EH (cell line): ENCODE data around the gene MAN2B2.
"Not testable (repeated sequence)": the region's sequence is repeated elsewhere in the genome, so short reads cannot be mapped to it uniquely, and the experiment has no call there.

Experiments used
- DNase-seq: peaks from one replicate; pipeline ENCODE4 v3.0.0-alpha.2; 2015; ENCODE audit warnings: low read depth

MAN2B2 gene

DNA sequence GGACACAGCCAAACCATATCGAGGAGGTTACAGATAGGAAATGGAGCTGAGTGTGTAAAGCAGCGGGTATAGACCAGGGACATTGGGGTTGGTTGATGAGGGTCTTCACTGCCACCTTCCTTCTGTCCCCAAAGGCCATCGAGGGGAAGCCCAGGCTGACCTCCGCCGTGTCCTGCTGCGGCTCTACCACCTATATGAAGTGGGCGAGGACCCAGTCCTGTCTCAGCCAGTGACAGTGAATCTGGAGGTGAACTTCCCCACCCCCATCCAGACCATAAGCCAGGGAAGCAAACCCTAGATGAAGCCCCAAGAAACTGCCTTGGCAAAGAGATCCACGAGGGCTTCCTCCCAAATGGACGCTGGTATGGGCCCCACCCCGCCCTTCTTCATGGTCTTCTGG lies 42.3 kb downstream of the MAN2B2 start:
- DNase-seq: no peak

DNA sequence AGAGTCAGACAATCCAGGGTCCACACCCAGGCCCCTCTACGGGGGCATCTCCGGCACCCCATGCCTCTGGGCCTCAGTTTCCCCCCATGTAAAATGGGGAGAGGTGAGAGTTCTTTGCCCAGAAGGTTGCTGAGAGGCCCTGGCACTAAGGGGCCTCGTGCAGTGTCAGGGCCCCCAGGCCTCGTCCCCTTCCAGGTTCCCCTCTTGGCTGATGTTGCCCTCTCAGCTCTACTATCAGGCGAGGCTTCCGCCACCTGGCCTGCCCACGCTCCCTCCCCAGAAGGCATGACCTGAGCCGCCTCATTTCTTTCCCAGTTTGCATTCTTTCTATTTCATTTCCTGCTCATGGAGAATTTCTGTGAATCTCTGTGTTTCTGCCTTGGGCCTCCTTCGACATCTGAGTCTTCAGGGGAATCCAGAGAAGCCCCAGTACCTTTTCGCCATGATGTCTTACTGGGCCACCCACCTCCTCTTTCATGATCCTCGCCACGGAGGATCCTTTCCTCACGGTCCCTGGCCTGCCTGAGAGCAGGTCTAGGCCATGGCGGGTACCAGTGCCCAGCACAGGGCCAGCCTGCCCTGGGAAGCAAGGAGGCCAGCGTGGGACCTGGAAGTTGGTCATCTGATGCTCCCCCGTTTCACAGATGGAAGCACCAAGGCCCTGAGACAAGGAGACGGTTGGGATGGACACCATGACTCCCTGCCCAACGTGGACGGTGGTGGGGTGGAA lies 43.6 kb downstream of the MAN2B2 start:
- no peak for DNase-seq

DNA sequence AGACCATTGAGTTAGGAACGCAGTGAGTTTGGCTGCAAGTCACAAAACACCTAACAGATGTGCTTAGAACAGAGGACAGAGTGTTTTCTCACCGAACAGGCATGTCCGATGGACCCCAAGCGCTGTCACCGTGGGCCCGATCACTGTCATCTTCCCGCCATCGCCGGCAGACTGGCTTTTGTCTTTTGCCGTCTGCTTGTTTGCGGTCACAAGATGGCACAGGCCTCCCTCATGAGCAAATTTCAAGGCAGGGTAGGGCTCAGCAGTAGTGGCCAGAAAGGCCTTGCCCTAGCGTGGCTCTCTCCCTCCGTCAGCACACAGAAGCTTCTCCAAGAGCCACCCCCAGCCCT lies 44.1 kb downstream of the MAN2B2 start:
- DNase-seq: no peak

DNA sequence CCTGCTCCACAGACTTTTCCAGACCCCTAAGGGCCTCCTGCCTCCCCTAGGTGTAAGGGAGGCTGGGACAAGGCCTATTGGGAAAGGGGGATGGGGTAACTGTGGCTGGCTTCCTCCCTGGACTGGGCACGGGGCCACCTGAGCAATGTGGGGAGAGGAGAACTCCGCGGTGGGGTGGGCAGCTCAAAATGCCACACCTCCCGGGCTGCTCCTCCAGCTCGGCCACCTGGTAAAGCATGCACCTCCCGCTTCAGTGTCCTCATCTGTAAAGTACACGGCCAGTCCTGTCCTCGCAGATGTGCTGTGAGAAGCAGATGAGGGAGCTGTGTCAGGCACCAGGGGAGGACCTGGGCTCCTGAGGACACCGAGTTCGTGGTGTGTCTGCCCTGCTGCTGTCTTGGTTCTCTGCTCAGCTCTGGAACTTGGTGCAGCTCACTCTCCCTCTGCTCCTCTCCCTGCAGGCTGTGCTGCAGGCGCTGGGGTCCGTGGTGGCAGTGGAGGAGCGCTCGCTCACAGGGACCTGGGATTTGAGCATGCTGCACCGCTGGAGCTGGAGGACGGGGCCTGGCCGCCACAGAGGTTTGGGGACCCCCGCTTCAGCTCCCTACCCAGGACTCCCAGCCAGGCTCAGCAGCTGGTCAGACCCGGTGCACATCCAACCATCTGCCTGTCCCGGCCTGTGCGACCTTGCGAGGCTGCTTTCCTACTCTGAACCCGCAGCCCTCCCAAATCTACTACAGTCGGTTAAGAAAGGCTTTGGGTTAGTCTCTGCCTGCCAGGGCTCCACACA lies 44.7 kb downstream of the MAN2B2 start:
- DNase-seq: no peak

DNA sequence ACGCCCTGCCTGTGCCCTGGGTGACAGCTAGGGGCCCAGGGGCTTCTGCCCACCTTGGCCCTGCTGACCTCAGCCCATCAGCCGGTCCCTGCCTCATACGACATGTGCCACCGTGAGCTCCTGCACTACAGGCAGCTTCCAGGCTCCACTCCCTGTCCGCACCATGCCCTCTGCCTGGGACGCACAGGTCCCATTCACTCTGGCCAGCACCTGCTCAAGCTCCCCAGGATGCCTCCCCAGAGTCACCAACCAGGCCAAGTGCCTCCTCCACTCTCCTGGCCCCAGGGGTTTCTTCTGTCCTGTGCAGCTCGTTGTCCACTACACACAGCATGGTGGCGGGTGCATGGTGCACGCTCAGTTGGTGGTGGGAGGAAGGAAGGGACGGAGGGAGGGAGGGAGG lies 45.3 kb downstream of the MAN2B2 start:
- no peak for DNase-seq

DNA sequence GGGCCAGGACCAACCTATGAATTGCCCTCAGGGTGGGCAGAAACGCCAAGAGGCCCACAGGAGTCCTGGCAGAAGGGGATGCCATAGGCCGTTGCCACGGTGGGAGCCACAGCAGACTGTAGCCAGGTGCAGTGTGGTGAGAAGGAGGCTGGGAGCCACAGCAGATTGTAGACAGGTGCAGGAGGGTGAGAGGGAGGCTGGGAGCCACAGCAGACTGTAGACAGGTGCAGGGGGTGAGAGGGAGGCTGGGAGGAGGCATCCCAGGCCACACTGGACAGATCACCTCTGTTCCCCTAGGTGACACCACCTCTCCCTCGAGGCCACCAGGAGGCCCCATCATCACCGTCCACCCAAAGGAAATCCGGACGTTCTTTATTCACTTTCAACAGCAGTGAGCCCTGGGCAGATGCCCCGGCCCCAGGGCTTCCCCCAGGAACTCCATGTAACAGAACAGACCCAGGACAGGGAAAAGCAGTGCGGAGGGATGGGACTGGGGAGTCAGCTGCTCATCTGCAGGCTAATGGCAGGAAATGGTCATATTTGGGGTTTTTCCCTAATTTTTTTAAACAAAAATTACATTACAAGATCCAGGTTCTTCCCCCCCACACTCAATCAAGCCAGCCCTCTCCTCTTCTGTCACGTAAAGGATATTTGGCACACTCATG lies 46.0 kb downstream of the MAN2B2 start:
- no peak for DNase-seq

DNA sequence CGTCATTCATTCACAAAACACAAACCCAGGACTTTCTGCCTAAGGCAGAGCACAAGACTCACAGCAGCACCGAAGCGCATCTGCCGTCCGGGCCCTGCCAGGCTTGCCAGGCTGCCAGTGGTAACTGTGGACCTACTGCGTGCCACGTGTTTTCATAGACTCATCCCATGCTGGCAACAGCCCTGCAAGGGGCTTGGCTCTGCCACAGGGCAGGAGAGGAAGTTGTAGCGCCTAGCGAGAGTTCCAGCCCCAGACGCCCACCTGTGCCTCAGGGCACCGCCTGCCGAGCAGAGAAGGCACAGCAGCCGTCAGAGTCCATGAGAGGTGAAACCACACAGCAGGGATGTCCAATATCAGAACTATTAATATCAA lies 46.6 kb downstream of the MAN2B2 start:
- no peak for DNase-seq

DNA sequence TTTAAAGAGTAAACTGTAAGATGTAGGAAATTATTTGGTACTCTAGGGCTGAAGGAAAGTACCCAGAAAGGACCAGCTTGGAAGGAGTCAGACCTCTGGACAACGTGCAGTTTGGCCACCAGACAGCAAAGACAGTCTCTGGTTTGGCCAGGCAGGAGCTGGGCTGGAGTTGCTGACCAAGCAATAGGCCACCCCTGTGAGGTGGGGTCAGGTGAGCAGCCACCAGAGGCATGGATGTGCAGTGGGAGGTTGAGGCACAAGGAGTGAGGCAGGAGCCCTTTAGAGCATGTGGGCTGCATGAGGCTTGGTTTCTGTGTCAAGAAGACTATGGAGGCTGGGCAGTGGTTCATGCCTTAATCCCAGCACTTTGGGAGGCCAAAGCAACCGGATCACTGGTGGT lies 47.8 kb downstream of the MAN2B2 start:
- DNase-seq: no peak

DNA sequence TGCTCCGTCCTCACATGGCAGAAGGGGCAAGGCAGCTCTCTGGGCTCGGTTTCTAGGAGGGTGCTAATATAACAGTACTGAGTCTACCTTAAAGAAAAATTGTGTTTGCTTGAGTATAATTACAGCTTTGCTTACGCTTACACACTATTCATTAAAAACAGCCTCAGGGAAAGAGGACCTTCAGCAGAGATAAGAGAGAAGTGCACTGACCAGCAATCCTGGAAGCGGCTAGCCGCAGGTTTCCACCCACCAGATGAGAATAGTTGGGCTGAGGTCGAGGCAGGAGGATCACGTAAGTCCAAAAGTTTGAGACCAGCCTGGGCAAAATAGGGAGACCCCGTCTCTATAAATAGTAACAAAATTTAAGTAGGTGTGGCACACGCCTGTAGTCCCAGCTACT lies 50.3 kb downstream of the MAN2B2 start:
- no peak for DNase-seq

DNA sequence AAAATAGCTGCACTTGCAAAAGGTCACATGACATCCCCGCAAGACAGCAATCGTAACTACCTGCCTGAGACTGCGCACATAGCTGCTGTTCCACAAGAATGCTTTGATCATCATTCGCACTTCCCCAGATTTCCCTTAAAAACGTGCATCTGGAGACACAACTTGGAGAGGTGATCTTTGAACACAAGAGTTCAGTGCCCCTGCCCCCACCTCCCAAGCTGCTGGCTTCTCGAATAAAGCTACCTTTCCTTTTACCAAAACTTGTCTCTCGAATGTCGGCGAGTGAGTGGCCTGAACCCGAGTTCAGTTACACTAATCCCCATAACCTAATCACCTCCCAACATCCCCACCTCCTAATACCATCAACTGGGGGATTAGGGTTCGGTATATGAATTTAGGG lies 51.1 kb downstream of the MAN2B2 start:
- DNase-seq: no peak

DNA sequence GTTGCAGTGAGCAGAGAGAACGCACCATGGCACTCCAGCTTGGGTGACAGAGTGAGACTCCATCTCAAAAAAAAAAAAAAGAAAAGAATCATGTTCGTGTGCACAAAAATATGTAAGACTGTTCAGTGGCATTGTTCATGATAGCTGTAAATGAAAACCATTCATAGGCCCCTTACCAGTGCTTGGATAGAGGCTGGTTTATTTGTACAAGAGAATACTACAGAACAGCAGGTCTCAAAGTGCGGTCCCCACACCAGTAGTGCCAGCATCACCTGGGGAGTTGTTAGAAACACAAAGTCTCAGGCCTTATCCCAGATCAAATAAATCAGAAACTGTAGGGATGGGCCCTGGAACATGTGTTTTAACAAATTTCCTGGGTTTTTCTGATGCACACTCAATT lies 52.8 kb downstream of the MAN2B2 start:
- DNase-seq: no peak

DNA sequence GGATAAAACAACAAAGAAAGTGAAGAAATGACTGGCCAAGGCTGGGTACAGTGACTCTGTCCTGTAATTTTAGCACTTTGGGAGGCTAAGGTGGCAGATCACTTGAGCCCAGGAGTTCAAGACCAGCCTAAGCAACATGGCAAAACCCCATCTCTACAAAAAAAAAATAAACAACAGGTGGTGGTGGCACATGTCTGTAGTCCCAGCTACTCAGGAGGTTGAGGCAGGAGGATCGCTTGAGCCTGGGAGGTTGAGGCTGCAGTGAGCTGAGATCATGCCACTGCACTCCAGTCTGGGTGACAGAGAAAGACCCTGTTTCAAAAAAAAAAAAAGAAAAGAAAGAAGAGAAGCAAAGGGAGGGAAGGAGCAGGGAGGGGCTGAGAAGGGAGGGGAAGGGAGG lies 53.5 kb downstream of the MAN2B2 start:
- not testable (repeated sequence) for DNase-seq

DNA sequence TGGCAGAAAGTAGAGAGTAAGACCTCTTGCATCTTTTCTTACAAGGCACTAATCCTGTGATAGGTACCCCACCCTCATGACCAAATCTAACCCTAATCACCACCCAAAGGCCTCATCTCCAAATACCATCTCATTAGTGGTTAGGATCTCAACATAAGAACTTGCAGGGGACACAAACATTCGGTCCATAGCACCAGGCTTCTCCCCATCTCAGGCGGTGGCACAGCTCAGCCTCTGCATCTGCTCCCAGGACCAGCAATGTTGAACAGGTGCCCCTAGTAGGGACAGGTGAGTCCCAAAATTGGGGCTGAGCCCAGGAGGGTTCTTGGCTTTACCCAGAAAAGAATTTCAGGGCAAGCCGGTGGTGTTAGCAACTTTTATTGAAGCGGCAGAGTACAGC lies 57.1 kb downstream of the MAN2B2 start:
- DNase-seq: no peak

DNA sequence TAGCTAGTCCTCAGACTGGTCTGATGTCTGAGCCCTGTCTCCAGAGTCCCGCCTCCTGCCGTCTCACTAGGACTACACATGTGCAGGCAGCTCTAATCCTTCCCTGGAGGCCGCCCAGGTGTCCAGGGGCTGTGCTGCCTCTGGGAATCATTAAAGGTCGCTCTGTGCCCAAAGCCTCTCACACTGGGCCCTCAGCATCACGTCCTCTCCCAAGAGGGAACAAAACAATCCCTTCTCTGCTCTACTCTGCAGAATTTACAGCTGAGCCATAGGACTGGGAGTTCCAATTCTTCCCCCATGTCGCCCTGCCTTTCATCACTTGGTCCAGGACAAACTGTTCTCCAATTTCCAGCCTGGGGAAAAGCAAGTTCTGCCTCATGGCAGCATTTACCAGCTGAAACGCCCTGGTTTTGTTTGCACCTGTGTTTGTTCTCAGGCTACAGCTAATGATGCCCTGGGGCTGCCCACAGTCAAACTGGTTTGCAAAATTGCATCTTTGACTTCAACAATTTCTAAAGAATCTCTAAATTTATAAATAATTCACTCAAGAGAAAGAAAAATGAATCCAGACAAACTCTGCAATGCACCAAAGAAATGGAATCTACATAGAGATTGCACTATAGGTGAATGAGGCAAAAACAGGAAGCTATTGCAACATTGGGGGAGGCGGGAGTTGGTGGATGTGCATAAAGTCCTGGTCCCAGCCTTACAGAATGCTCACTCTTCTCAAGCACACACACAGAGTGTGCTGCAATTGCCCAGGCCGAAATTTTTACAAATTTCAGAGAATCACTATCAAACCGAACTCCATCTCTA lies 58.3 kb downstream of the MAN2B2 start:
- DNase-seq: peak; percentile 34

DNA sequence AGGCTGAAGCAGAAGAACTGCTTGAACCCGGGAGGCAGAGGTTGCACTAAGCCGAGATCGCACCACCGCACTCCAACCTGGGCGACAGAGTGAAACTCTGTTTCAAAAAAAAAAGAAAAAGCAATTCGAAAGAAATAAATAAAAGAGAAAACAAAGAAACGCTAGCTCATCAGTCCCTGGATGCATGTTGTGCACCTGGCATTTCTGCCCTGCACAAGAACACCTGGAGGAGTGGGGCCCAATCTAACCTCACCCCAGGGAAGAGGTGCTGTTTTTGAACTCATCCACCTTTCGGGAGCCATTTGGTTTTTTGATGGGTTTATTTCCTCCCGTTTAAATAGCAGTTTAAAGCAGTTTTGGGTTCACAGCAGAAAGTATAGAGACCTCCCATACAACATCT lies 59.8 kb downstream of the MAN2B2 start:
- DNase-seq: no peak

DNA sequence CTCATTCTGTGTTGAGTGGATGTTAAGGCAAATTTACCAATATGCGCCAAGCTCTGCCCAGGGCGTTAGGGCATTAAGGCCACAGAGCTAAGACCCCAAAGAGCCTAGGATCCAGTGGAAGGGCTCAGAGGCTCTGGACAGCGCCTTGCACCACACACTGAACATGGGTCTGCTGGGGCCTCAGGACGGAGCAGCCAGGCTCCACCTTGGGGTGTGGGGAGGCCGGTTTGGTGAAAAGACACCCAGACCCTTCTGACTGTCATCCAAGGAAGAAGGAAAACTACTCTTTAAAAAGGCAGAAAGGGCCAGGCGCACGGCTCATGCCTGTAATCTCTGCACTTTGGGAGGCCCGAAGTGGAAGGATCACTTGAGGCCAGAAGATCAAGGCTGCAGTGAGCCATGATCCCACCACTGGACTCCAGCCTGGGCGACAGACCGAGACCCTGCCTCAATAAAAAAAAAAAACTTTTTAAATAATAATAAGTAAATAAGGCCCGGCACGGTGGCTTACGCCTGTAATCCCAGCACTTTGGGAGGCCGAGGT lies 64.2 kb downstream of the MAN2B2 start:
- no peak for DNase-seq

DNA sequence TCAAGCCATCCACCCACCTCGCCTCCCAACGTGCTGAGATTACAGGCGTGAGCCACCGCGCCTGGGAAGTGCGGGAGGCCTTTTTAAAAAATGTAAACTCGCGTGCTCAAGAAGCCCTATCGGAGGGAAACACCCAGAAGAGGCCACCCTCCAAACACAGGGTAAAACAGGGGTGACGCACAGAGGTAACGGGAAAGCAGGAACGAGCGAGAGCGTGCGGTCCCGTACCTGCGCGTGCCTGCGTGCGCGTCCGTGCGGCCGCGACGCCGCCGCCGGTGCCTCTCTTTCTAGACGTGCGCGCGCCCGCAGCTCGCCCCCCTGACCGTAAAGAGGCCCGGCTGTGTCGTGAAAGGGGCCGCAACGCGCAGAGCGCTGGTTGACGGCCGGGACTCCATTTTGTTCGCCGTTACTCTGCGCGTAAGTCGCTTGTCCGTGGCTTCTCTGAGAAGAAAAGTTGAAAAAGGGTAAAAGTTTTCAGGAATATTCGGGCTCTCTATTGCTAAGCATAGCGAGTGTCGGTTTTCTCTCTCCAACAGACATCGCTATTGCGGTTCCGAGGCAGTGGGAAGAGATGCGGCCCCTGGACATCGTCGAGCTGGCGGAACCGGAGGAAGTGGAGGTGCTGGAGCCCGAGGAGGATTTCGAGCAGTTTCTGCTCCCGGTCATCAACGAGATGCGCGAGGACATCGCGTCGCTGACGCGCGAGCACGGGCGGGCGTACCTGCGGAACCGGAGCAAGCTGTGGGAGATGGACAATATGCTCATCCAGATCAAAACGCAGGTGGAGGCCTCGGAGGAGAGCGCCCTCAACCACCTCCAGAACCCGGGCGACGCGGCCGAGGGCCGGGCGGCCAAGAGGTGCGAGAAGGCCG lies 65.5 kb downstream of the MAN2B2 start, which contains the start of gene MRFAP1:
Gene MRFAP1, plus strand, starts transcription at position 394 of the 872 bp plus-strand sequence. Its CDS starts 178 bp downstream, at position 572.
- peak; percentile 91 for DNase-seq

DNA sequence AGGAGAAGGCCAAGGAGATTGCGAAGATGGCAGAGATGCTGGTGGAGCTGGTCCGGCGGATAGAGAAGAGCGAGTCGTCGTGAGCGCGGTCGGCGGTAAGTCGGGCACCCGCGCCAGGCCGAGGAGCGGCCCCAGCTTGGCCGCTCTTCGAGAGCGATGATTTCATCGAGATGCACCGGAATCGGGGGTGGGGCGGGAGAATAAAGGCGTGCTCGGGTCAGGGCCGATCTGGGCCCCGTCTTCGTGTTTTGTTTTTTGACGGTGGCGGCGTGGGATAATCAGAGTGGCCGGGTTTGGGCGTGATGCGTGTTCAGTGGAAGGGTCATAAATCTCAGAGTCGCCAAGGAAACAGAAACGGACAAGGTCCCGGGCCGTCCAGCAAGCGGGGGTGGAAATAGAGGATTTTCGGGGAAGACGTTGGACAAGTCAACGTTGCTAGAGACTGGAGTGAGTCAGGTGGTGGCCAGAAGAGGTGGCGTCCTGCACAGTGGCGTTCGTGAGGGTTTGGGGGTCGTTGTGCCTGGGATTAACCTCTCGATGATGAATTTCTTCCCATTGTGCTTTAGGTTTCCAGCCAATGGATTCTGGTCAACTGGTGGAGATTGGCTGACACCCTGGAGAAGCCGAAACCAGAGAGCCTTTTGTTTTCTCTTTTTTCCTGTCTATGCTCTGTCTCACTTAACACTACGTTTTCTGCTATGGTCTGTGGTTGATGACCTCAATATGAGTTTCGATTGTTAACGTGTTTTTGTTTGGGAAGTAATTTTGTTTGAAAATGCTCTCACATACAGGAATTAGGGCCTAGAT lies 66.4 kb downstream of the MAN2B2 start:
- peak; percentile 60 for DNase-seq

DNA sequence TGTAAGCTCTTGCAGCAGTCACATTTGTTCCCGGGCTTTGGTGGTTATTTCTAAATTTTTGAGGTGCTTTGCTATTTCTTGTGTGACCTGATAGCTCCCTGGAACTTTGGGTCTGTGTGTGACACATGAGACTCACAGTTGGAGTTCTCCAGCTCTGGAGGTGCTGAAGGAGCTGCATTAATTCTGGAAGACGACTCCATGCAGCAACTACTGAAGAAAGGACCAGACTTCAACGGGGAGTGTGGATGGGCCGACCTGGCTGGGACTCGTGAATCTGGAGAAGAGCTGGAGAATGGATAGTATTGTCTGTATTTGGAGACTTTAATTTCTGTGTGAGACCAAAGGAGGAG lies 67.0 kb downstream of the MAN2B2 start:
- peak; percentile 42 for DNase-seq

DNA sequence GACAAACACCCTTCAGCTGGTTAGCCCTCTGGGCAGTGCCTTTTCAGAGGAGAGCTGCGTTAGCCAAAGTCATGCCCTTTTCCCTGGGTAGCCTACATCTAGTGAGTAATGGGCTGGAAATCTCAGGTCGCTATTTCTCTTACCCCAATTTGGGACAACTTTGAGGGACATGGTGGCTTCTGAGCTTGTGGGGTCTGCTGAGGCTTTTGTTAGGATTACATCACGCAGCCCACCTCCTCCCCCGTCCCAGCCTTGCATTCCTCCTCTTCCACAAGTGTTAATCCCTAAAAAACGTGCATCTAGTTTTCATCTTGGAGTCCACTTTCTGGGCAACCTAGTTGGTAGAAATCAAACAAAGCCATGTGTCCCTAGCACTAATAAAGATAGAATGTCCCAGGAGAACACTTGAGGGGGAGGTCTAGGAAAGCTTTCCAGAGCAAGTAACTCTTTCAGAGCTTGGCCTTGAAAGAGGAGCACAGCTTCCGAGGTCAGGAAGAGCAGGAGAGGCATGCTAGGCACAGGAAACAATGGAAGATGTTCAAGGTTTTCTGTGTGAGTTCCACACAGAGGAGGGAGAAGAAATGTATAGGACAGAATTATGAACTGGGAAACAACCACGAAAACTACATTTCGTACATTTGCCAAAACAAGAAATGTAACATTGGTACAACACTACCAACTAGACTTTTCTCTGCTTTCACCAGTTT lies 68.3 kb downstream of the MAN2B2 start:
- no peak for DNase-seq
